ENCODE results near the gene GALNT14. TPM values are rescaled to one million over a fixed set of nuclear protein-coding genes. Genes with fewer than 3 reads are reported as not detected.

The GALNT14 gene
- total and polyA plus RNA-seq, 2 of the 8 experiments (the other 6 are each of a cell fraction or from before 2014, with no cell fraction given), result 13.0 to 13.7 TPM

DNA sequence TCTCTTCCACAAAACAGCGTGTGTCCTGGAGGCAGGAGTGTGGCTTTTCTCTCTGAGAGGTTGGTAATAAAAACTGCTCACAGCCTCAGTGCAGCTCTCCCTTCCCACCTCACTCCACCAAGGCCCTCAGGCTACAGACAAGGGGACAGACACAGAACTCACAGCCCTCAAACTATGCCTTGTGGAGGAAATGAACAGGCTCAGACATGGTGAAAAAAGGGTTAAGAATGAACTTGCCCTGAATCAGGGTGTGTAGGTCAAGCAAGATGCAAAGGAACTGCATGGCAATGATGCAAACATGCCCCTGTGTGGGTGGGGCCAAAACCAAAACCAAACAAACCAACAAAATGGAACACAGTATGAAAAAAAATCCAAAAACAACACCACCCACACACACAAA is 125.8 kb downstream of the GALNT14 start (continued):
- no peak for TF ChIP-seq JUN (IDR thresholded peaks at IDR 0.05; ENCODE audit: low read depth, low read length)
- no peak for TF ChIP-seq NANOG (IDR thresholded peaks at IDR 0.05; ENCODE audit: insufficient read depth, low read depth, low read length, poor library complexity, severe bottlenecking)
- TF ChIP-seq BCL11A (IDR thresholded peaks at IDR 0.05; ENCODE audit: low read depth in 2 of 2, low read length in 2 of 2), result no peak
- TF ChIP-seq KDM4A (IDR thresholded peaks at IDR 0.05; ENCODE audit: low read depth, low read length, severe bottlenecking), result no peak

Measured in H1 (cell line).